Parathyroid adenoma (tissue), 2 donors: ENCODE results near the gene RPL29.

Experiments
- H2AFZ ChIP-seq: fragments of 300-600 bp; sonication (generic); one replicate; pipeline ENCODE4 v1.7.0; 2017; ENCODE audit warnings: antibody characterized with exemption, mild to moderate bottlenecking
- H3K27ac ChIP-seq: fragments of 300-600 bp; sonication (generic); one replicate; pipeline ENCODE4 v1.7.0; 2017
- H3K27me3 ChIP-seq: fragments of 300-600 bp; sonication (generic); one replicate; pipeline ENCODE4 v1.7.0; 2017; ENCODE audit warnings: low read length; ENCODE audit not compliant: control insufficient read depth, insufficient read depth
- H3K36me3 ChIP-seq: fragments of 300-600 bp; sonication (generic); one replicate; pipeline ENCODE4 v1.7.0; 2017; ENCODE audit warnings: low read length; ENCODE audit not compliant: control insufficient read depth, insufficient read depth
- H3K4me1 ChIP-seq: fragments of 300-600 bp; sonication (generic); one replicate; pipeline ENCODE4 v1.7.0; 2017; ENCODE audit warnings: control low read depth
- H3K4me2 ChIP-seq: fragments of 300-600 bp; sonication (generic); one replicate; pipeline ENCODE4 v1.7.0; 2017; ENCODE audit warnings: low read length
- H3K4me3 ChIP-seq: fragments of 300-600 bp; sonication (generic); one replicate; pipeline ENCODE4 v1.7.0; 2017; ENCODE audit warnings: low read depth, low read length
- H3K79me2 ChIP-seq: fragments of 300-600 bp; sonication (generic); one replicate; pipeline ENCODE4 v1.7.0; 2017; ENCODE audit warnings: control low read depth
- H3K9ac ChIP-seq: fragments of 300-600 bp; sonication (generic); one replicate; pipeline ENCODE4 v1.7.0; 2017; ENCODE audit warnings: mild to moderate bottlenecking
- H3K9me3 ChIP-seq: fragments of 300-600 bp; sonication (generic); one replicate; pipeline ENCODE4 v1.7.0; 2017; ENCODE audit warnings: low read length; ENCODE audit not compliant: control insufficient read depth
- TF ChIP-seq, protein P1 (sequence below): fragments of 300-600 bp; sonication (generic); IDR thresholded peaks from one replicate; pipeline ENCODE4 v1.7.0; 2017; ENCODE audit warnings: antibody characterized with exemption, mild to moderate bottlenecking
- donor health status: primary hyperparathyroidism.

Gene RPL29

DNA sequence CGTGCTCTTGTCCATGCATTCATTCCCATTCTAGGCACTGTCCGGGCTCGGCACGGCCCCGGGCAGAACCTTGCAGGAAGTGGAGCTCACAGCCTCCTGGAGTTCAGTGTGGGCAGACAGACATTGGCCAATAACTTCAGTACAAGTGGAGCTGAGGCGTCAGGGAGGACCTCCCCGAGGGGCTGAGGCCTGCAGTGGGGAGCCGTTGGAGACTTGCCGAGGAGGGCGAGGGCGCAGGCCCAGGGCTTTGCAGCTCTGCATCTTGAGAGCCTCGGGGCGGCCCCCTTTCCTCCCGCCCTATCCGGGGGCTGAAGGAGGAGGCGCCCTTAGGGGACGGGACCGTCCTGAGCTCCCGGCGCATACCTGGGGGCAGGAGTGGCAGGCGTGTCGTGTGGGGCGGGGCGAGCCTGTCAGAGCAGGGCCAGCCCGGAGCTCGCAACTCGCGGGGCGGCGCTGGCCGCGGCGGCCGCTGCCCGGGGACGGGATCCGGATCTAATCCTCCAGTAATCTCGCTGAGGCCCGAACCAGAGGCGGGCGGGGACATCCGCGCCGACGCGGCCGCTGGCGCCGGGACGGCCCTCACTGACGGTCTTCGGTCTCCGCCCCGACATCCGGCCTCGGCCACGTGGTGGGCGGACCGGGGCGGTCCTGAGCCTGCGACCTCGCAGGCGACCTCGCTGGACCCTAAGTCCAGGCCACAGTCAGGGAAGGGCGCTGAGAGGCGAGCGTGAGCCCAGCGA lies 12.7 kb downstream of the RPL29 start, which contains the start of gene ACY1:
Gene ACY1 (plus strand): TSS at position 698 of the 740 bp plus-strand sequence. CDS start 530 bp downstream, outside the sequence.
- H3K27me3 ChIP-seq: no peaks in the 10 kb centered on the region
- H3K9ac ChIP-seq: no peak within 1 kb of the TSS
- H3K36me3 ChIP-seq: no peaks in the 10 kb centered on the region
- peak within 1 kb of the TSS; percentile 78 for H2AFZ ChIP-seq
- TF ChIP-seq, protein P1, sequence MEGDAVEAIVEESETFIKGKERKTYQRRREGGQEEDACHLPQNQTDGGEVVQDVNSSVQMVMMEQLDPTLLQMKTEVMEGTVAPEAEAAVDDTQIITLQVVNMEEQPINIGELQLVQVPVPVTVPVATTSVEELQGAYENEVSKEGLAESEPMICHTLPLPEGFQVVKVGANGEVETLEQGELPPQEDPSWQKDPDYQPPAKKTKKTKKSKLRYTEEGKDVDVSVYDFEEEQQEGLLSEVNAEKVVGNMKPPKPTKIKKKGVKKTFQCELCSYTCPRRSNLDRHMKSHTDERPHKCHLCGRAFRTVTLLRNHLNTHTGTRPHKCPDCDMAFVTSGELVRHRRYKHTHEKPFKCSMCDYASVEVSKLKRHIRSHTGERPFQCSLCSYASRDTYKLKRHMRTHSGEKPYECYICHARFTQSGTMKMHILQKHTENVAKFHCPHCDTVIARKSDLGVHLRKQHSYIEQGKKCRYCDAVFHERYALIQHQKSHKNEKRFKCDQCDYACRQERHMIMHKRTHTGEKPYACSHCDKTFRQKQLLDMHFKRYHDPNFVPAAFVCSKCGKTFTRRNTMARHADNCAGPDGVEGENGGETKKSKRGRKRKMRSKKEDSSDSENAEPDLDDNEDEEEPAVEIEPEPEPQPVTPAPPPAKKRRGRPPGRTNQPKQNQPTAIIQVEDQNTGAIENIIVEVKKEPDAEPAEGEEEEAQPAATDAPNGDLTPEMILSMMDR: no peak
- peak within 1 kb of the TSS; percentile 80 for H3K4me2 ChIP-seq
- H3K9me3 ChIP-seq: no peaks in the 10 kb centered on the region
- peak within 1 kb of the TSS; percentile 70 for H3K4me3 ChIP-seq
- H3K4me1 ChIP-seq: peaks cover 9% of the 10 kb centered on the region
- H3K79me2 ChIP-seq: peaks cover 8% of the 10 kb centered on the region
- peak within 1 kb of the TSS; percentile 91 for H3K27ac ChIP-seq

DNA sequence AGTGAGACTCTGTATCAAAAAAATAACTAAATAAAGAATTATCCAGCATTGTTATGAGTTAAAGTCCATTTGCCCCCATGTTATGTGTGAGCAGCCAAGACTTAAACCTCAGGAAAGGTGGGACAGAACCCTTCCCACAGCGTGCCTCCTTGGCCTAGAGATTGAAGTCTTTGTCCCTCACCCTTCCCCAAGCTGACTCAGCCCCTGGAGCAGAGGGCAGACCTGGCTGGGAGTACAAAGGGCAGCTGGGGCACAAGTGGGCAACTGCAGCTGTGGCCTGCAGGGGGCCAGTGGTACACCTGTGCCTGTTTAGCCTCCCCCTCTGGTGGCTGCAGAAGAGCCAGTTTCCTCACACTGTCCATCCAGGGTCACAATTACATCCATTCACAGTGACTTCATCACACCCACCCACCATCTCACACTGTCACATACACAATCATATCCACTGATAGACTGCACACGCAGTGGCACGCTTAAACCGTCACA lies 13.3 kb downstream of the RPL29 start:
- Histone ChIP-seq H3K9ac (no peak overlapping the region), H3K27me3 (no peaks in the 10 kb centered on the region), H3K4me2 (peak overlapping the region; percentile 80), H3K4me1 (peaks cover 9% of the 10 kb centered on the region), H3K27ac (peak overlapping the region; percentile 91), H3K79me2 (peaks cover 8% of the 10 kb centered on the region), H2AFZ (peak overlapping the region; percentile 78), H3K4me3 (peak overlapping the region; percentile 70), H3K9me3 (no peaks in the 10 kb centered on the region), H3K36me3 (no peaks in the 10 kb centered on the region)
- TF ChIP-seq, protein P1: peak; percentile 49

DNA sequence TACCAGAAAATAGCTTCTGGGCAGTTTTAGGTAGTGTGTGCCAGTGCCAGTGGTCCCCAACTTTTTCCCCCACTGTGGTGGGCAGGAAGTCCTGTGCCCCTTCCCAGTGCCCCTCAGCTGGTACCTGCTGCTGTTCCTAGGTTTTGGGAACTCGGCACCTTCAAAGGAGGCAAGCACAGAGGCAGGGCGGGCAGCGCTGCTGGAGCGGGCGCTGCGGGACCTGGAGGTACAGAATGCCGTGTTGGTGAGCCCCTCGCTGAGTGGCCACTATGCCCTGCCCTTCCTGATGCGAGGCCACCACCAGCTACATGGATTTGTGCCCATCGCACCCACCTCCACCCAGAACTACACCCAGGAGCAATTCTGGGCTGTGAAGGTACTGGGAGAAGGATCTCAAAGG lies 15.4 kb downstream of the RPL29 start:
- H3K27me3 ChIP-seq: no peaks in the 10 kb centered on the region
- no peak overlapping the region for H2AFZ ChIP-seq
- no peak overlapping the region for H3K27ac ChIP-seq
- no peak overlapping the region for H3K9ac ChIP-seq
- H3K4me1 ChIP-seq: peaks cover 13% of the 10 kb centered on the region
- H3K79me2 ChIP-seq: peaks cover 8% of the 10 kb centered on the region
- H3K36me3 ChIP-seq: no peaks in the 10 kb centered on the region
- H3K4me3 ChIP-seq: no peak overlapping the region
- no peak overlapping the region for H3K4me2 ChIP-seq
- no peaks in the 10 kb centered on the region for H3K9me3 ChIP-seq
- TF ChIP-seq, protein P1: no peak

DNA sequence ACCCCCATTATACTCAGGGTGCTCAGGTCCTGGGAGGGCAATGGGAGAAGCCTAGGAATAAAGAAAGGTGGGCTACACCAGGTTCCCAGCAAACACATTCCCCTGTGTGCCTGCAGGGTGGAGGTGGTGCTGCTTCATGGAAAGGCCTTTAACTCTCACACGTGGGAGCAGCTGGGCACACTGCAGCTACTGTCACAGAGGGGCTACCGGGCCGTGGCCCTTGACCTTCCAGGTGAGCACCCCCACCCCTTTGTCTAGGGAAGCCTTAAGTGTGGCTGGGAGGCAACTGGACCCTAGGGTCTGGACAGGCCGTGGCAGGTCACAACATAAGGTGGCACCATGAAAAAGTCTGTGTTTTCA lies 17.6 kb downstream of the RPL29 start:
- Histone ChIP-seq H3K27ac (no peak overlapping the region), H3K4me1 (peaks cover 19% of the 10 kb centered on the region), H2AFZ (no peak overlapping the region), H3K4me3 (no peak overlapping the region), H3K9me3 (no peaks in the 10 kb centered on the region), H3K79me2 (peaks cover 8% of the 10 kb centered on the region), H3K27me3 (no peaks in the 10 kb centered on the region), H3K36me3 (no peaks in the 10 kb centered on the region), H3K4me2 (no peak overlapping the region), H3K9ac (no peak overlapping the region)
- TF ChIP-seq, protein P1: no peak
